Measurements from ENCODE around the gene DAPK1.

GRCh38 chr9:87499424-87500017 is 1.9 kb downstream of the DAPK1 start:
- TF ChIP-seq RAD21 (IDR thresholded peaks at IDR 0.05; ENCODE audit: low read depth), result no peak
- TF ChIP-seq EP300 (IDR thresholded peaks at IDR 0.05; ENCODE audit: borderline replicate concordance), result no peak
- TF ChIP-seq, protein P1, sequence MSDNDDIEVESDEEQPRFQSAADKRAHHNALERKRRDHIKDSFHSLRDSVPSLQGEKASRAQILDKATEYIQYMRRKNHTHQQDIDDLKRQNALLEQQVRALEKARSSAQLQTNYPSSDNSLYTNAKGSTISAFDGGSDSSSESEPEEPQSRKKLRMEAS (IDR thresholded peaks at IDR 0.05), result no peak
- no peak for TF ChIP-seq CEBPB (IDR thresholded peaks at IDR 0.05)
- TF ChIP-seq REST (IDR thresholded peaks at IDR 0.05; ENCODE audit: low read depth), result no peak
- no peak for TF ChIP-seq FOXM1 (IDR thresholded peaks at IDR 0.05; ENCODE audit: borderline replicate concordance, low read depth)
- TF ChIP-seq TAF1 (IDR thresholded peaks at IDR 0.05; ENCODE audit: low read depth), result no peak
- no peak for TF ChIP-seq TCF12 (IDR thresholded peaks at IDR 0.05; ENCODE audit: low read depth)
- TF ChIP-seq EGR1 (IDR thresholded peaks at IDR 0.05), result no peak
- TF ChIP-seq TEAD4 (IDR thresholded peaks at IDR 0.05), result no peak
- TF ChIP-seq, protein P2, sequence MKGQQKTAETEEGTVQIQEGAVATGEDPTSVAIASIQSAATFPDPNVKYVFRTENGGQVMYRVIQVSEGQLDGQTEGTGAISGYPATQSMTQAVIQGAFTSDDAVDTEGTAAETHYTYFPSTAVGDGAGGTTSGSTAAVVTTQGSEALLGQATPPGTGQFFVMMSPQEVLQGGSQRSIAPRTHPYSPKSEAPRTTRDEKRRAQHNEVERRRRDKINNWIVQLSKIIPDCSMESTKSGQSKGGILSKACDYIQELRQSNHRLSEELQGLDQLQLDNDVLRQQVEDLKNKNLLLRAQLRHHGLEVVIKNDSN (IDR thresholded peaks at IDR 0.05), result no peak
- no peak for TF ChIP-seq CREB1 (IDR thresholded peaks at IDR 0.05; ENCODE audit: low read depth)
- no peak for TF ChIP-seq YY1 (IDR thresholded peaks at IDR 0.05; ENCODE audit: low read depth)

Measured in Ishikawa (cell line).